Kidney tubule cell (primary cell): Measurements from ENCODE around the gene UTY.
"Not testable (repeated sequence)": the region's sequence is repeated elsewhere in the genome, so short reads cannot be mapped to it uniquely, and the experiment has no call there.

ENCODE experiments used
- DNase-seq: peaks from one replicate; pipeline ENCODE4 v3.0.0-alpha.2; 2018; ENCODE audit warnings: low spot score

The UTY gene

DNA sequence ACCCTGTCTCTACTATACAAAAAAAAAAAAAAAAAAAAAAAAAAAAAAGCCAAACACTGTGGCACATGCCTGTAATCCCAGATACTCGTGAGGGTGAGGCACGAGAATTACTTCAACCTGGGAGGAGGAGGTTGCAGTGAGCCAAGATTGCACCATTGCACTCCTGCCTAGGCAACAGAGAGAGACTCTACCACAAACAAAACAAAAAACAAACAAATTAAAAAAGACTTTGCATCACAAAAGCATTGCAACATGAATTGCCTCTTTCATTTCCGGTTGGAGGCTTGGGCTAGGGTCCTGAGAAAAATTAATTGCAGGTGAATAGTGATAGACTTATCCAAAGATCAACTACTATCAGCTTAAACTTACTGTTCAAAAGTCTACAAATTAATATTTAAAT lies 180.4 kb downstream of the UTY start:
- no peak for DNase-seq

DNA sequence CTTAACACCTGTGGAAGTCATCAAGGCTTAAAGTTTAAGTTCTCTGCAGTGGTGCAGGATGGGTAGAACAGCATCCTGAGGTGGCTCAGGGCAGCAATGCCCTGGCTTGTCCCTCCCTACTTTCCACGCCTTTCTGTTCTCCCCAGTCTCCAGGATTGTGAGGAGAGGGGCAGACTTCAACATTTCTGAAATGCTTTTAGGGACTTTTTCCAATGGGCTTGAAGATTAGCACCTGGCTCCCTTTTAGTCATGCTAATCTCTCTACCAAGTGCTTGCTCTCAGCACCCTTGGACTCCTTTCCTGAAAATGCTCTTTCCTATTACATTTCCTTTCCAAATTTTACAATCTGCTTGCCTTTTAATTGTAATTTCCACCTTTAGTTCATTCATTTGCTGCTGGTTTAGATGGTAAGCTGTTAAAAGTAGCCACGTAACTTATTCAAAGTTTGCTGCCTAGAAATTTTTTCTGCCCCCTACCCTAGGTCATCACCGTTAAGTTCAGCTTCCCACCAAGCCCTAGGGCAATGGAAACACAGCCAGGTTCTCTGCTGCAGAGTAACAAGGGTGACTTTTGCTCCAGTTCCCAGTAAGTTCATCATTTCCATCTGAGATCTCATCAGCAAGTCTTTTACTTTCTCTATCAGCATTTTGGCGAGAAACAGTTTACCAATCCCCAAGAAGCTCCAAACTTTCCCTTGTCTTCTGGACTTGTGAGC lies 183.5 kb downstream of the UTY start:
- DNase-seq: no peak

DNA sequence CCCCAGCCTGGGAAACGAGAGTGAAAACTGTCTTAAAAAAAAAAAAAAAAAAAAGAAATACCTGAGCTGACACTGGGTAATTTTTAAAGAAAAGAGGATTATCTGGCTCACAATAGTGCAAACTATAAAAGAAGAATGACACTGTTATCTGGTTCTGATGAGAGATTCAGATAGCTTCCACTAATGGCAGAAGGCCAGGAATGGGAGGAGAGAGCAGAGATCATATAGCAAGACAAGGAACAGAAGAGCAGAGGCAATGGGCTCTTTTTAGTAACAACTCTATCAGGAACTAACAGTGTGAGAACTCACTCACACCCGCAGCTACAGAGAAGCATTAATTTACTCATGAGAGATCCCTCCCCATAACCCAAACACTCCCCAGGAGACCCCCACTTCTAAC lies 184.8 kb downstream of the UTY start:
- DNase-seq: no peak

DNA sequence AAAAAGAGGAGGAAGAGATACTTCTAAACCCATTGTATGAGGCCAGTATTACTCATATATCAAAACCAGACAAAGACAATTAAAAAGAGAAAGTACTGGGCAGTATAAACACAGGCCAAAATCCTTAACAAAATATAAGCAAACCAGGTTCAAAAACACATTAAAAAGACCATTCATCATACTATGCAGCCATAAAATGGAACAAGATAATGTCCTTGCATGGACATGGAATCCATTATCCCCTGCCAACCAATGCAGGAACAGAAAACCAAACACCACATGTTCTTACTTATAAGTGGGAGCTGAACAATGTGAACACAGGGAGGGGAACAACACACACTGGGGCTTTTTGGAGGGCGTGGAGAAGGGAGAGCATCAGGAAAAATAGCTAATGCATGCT lies 188.6 kb downstream of the UTY start:
- DNase-seq: no peak

DNA sequence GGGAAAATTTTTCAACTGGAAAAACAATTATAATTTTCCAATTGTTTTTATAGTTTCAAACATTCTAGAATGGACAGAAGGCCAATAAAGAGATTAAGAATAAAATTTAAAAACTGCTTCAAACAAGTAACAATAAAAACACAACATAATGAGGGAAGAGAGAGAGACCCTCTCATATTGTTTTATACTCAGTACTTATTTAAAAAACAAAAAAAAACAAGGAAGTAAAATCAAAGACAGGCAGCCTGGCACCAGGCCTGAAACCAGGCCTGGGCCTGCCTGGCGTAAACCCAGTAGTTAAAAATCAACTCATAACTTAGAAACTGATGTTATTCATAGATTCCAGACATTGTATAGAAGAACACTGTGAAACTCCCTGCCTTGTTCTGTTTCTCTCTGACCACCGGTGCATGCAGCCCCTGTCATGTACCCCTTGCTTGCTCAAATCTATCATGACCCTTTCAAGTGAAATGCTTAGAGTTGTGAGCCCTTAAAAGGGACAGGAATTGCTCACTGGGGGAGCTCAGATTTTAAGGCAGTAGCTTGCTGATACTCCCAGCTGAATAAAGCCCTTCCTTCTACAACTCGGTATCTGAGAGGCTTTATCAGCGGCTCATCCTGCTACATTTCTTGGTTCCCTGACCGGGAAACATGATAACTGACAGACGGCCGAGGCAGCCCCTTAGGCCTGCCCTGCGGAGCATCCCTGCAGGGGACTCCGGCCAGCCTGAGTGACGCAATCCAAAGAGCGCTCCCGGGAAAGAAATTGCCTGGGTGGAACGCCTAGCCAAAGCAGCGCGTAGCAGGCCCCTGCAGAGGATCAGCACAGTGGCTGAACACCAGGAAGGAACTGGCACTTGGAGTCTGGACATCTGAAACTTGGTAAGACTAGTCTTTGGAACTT lies 197.4 kb downstream of the UTY start:
- peak; percentile 1 for DNase-seq

DNA sequence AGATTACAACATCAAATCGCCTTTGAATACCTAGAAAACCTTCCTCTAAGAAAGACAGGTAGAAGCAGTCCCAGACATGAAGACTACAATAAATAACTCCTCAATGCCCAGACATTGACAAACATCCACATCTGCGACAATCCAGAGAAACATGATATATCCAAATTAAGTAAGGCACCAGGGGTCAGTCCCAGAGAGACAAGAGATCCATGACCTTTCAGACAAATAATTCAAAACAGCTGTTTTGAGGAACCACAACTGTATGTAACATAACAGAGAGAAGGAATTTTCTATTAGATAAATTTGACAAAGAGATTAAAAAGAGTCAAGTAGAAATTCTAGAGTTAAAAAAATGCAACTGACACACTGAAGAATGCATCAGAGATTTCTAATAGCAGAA lies 200.3 kb downstream of the UTY start:
- no peak for DNase-seq

DNA sequence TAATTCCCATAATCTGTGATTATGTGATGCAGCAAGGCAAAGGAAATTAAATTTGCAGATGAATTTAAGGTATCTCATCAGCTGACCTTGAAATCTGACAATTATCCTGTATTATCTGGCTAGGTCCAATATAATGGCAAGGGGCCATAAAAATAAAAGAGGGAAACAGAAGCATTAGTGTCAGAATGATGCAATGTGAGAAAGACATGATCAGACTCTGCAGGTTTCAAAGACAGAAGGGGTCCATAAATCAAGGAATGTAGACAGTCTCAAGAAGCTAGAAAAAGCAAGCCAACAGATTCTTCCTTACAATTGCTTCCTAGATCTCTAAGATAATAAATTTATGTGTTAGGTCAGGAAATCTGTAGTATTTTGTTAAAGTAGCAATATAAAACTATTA lies 208.1 kb downstream of the UTY start:
- no peak for DNase-seq

DNA sequence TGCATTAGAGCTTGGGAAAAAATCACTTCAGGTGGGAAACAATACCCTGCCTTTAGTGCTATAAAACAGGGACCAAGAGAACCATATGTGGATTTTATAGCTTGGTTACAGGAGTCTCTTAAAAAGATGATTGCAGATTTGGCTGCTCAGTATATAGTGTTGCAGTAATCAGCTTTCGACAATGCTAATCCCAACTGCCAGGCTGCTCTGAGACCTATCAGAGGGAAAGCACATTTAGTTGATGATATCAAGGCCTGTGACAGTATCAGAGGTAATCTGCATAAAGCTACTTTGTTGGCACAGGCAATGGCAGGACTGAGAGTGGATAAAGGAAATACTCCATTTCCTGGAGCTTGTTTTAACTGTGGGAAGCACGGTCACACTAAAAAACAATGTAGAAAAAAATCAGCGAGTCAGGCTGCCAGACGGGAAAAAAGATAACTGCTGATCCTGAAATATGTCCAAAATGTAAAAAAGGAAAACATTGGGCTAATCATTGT lies 225.8 kb downstream of the UTY start:
- DNase-seq: not testable (repeated sequence)

DNA sequence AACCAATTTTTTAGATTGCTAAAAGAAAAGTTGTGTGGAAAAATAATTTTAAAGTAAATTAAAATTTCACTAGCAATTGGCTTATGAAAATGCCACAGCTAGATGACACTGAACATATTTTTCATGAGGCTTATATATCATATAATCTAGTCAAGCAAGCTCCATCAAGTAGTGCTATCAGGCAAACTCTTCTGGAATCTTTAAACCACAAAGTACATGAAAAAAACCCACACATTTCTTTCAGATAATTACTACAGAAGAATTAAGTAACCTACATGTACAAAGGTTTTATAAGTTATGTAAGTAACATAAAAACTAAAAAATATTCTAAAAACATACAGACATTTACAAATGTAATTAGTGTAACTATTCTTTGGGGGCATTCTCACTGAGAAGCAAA lies 229.4 kb downstream of the UTY start:
- no peak for DNase-seq

DNA sequence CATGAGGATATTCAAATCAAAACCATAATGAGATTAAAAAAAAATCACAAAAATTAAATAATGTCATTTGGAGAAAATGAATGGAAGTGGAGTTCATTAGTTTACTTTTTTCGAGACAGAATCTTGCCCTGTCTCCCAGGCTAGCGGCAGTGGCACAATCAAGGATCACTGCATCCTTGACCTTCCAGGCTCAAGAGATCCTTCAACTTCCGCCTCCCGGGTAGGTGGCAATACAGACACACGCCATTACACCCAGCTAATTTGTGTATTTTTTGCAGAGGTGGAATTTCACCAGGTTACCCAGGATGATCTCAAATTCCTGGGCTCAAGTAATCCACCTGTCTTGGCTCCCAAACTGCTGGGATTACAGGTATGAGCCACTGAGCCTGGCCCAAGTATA lies 236.1 kb downstream of the UTY start:
- no peak for DNase-seq

DNA sequence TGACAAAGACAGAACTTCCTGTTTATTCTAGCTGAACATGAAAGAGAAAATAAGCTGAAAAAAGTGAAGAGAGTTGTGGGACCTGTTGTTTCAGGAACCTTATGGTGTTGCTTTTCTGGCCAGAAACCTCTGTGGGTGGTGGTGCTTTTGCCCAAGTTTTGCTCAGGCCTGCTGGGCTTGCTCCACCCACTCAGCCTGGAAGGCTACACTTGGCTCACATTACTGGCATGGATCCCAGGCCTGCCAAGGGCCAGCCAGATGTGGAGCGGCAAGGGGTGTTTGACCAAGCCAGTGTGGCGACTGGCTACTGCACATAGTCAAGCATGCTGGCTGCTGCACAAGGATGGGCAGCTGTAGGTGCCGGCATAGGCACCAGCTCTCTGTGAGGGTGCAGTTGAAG lies 245.9 kb downstream of the UTY start:
- no peak for DNase-seq

DNA sequence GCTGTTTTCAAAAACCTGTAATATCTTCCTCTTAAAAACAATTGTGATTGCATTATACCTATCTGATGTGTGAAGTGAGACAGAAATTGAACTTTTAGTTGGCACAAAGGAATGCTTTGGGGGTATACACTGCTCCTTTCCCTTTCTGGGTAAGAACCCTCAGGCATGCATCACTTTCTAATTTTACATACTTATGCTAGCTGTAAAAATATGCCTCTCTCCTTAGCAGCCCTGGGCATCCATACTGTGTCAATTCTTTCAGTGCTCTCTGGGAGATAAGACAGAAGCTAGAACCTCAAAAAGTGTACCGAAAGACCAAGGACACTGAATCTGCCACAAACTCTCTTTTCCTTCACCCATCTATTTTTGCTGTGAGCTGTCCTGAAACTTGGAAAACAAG lies 246.7 kb downstream of the UTY start:
- DNase-seq: no peak

DNA sequence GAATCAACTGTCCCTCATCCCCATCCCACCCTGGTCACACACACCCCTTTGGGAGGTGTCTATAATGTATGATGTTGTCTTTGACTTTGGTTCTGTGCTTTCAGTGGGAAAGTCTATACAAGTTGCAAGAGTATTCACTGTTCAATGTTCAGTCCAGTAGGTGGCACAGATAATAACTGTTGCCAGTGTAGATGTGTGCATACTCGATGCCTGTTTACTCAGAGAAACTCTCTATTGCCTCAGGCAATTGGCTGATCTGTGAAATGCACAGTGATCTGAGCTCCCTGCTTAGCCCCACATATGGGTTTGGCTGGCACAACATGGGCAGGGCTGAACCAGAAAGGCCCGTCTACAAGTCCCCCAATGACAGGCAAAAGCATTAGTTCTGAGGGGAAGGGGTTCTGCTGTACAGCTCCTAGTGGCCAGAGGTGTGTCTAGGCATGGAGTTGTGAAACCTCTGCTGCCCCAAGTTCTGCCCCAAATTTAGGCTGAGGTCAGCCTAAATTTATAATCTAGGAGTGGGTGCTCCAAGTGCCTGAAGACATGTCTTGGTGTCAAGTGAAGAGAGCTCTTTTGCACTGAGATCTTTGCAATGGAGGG lies 252.4 kb downstream of the UTY start:
- DNase-seq: no peak

DNA sequence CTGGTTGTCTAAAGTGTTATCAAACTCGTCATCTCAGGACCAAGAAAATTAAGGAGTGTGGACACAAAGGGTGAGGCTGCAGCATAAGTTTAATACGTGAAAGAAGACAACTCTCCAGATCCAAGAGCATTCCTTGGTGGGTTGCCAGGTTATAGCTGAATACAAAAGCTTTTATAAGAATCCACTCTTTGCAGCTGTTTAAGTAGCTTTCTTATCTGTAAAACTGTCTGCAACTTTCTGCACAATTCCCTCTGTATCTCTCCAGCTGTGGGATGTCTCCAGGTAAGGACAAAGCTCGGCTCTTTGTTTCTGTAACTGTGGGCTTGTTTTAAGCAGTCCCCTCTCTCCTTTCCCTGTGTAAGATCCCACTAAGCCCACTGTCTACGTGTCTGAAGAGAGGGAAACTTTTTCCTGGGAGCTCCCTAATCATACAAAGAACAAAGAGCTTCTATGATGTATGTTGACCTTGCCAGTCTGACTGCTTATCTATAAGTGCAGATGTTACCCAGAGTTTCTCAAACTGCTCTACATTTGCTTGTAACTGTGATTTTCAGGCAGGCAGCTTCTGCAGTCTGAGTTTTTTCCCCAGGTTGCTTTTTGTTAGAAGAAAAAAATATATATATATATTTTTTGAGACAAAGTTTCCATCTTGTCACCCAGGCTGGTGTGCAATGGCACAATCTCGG lies 268.7 kb downstream of the UTY start:
- DNase-seq: no peak

DNA sequence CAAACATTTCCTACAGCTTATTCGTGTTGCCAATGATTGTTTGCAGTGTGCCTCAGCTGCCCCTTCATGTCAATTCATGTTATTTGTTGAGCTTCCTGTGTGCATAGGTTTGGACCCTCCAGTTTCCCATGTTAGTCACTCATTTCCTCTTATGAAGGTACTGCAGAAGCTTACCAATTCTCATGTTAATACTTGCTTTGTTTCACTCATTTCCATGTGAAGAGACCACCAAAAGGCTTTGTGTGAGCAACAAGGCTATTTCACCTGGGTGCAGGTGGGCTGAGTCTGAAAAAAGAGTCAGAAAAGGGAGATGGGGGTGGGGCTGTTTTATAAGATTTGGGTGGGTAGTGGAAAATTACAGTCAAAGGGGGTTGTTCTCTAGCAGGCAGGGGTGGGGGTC lies 274.6 kb downstream of the UTY start:
- no peak for DNase-seq
